CD8-positive, alpha-beta memory T cell (primary cell): Measurements from ENCODE around the gene APOL2. TPM values are rescaled to one million over a fixed set of nuclear protein-coding genes. Genes with fewer than 3 reads are reported as not detected.
A peak's percentile ranks its signal among the peaks of the same experiment; 100 is the strongest.
"Not testable (repeated sequence)": the region's sequence is repeated elsewhere in the genome, so short reads cannot be mapped to it uniquely, and the experiment has no call there.

Experiments
- CTCF ChIA-PET: fragments of 350-600 bp; sonication (Branson Sonifier 250); formaldehyde crosslinking; loops from one replicate; lab custom pipeline; 2021; ENCODE audit warnings: antibody characterized with exemption; lab: Charles Lee
- POLR2A ChIA-PET: fragments of 350-600 bp; sonication (Branson Sonifier 250); formaldehyde crosslinking; loops from one replicate; lab custom pipeline; 2021; ENCODE audit warnings: antibody characterized with exemption; lab: Charles Lee
- DNase-seq, 5 donors: peaks; one replicate each; pipeline versions ENCODE4 v3.0.0 to v3.0.0-alpha.2; 2020 to 2022; ENCODE audit warnings: mixed read lengths in 1 of 5
- H3K27ac ChIP-seq: one replicate; pipeline ENCODE4 v1.7.0; 2013; ENCODE audit warnings: low read depth, mild to moderate bottlenecking, low read length, moderate library complexity
- H3K27me3 ChIP-seq: 2 replicates; pipeline ENCODE4 v1.7.0; 2013; ENCODE audit warnings: low read length, mild to moderate bottlenecking; ENCODE audit not compliant: insufficient read depth, poor library complexity, severe bottlenecking
- H3K36me3 ChIP-seq: 2 replicates; pipeline ENCODE4 v1.7.0; 2013; ENCODE audit warnings: mild to moderate bottlenecking, low read length, moderate library complexity; ENCODE audit not compliant: insufficient read depth
- H3K4me1 ChIP-seq: 2 replicates; pipeline ENCODE4 v1.7.0; 2013; ENCODE audit warnings: mild to moderate bottlenecking, low read length, moderate library complexity; ENCODE audit not compliant: insufficient read depth
- H3K4me3 ChIP-seq: 2 replicates; pipeline ENCODE4 v1.7.0; 2013; ENCODE audit warnings: mild to moderate bottlenecking, low read length
- H3K9me3 ChIP-seq: 2 replicates; pipeline ENCODE4 v1.7.0; 2013; ENCODE audit warnings: mild to moderate bottlenecking, low read length
- H3K27ac Mint-ChIP-seq, 8 donors: one replicate each; pipeline ENCODE4 v1.8.0; 2020 to 2021; ENCODE audit warnings: mixed read lengths in 8 of 8, mild to moderate bottlenecking in 6 of 8, inconsistent platforms in 3 of 8, moderate library complexity in 3 of 8
- H3K27me3 Mint-ChIP-seq, 2 donors: one replicate each; pipeline ENCODE4 v1.8.0; 2020 to 2021; ENCODE audit warnings: mixed read lengths in 2 of 2, mild to moderate bottlenecking in 1 of 2, moderate library complexity in 1 of 2
- H3K36me3 Mint-ChIP-seq, 3 donors: one replicate each; pipeline ENCODE4 v1.8.0; 2020 to 2021; ENCODE audit warnings: mixed read lengths in 3 of 3, inconsistent platforms in 1 of 3, mild to moderate bottlenecking in 1 of 3
- H3K4me1 Mint-ChIP-seq, 3 donors: one replicate each; pipeline ENCODE4 v1.8.0; 2020 to 2021; ENCODE audit warnings: mixed read lengths in 3 of 3, inconsistent platforms in 1 of 3, mild to moderate bottlenecking in 1 of 3
- H3K4me3 Mint-ChIP-seq, 7 donors: one replicate each; pipeline ENCODE4 v1.8.0; 2020 to 2021; ENCODE audit warnings: mixed read lengths in 7 of 7, mild to moderate bottlenecking in 6 of 7, moderate library complexity in 4 of 7, inconsistent platforms in 2 of 7
- H3K9me3 Mint-ChIP-seq, 5 donors: one replicate each; pipeline ENCODE4 v1.8.0; 2020 to 2022; ENCODE audit warnings: mixed read lengths in 5 of 5, mild to moderate bottlenecking in 3 of 5, moderate library complexity in 2 of 5, inconsistent platforms in 1 of 5
- polyA plus RNA-seq: library from polyadenylated mRNA; unstranded; fragments of 300-500 nt; fragmentation: Illumina TruSeq; gene quantifications from one replicate; pipeline ENCODE4 v1.2.3, GENCODE V29; 2021
- total RNA-seq, 2 experiments: library from RNA; stranded (reverse); gene quantifications; one replicate each; pipeline ENCODE4 v1.2.3, GENCODE V29; 2021

Gene APOL2
- total and polyA plus RNA-seq, 3 experiments from 2014 or later, result 27.1 to 62.8 (median 59.0) TPM

GRCh38 chr22:36271951-36272350 lies 32.6 kb upstream of the APOL2 start:
- POLR2A ChIA-PET, H3K27ac Mint-ChIP-seq: not testable (repeated sequence)

GRCh38 chr22:36271231-36271630 lies 31.9 kb upstream of the APOL2 start:
- H3K4me1 Mint-ChIP-seq, H3K4me3 Mint-ChIP-seq, H3K9me3 ChIP-seq, H3K27ac ChIP-seq, CTCF ChIA-PET, H3K36me3 ChIP-seq, H3K4me1 ChIP-seq, H3K27me3 ChIP-seq, DNase-seq, H3K27me3 Mint-ChIP-seq, H3K9me3 Mint-ChIP-seq, H3K27ac Mint-ChIP-seq, H3K4me3 ChIP-seq: not testable (repeated sequence)
- peaks cover 0 to 18% (median 0%) of the 10 kb centered on the region in 3 donors for H3K36me3 Mint-ChIP-seq
- POLR2A ChIA-PET, result interaction anchor here (0.6 kb wide), 1 partner anchor 221 kb away, joined by 16 read pairs; no protein-coding TSS in a partner anchor

More at GRCh38 chr22:36271951-36272350, 32.6 kb upstream of the APOL2 start:
- not testable (repeated sequence) for H3K4me3 Mint-ChIP-seq, H3K27ac ChIP-seq, H3K9me3 ChIP-seq, H3K9me3 Mint-ChIP-seq, H3K4me3 ChIP-seq, H3K27me3 ChIP-seq, H3K4me1 Mint-ChIP-seq, H3K27me3 Mint-ChIP-seq, H3K36me3 ChIP-seq, H3K4me1 ChIP-seq, DNase-seq
- CTCF ChIA-PET, result interaction anchor here (1.4 kb wide), 1 partner anchor 15 kb away, joined by 4 read pairs; no protein-coding TSS in a partner anchor
- H3K36me3 Mint-ChIP-seq, result peaks cover 0 to 14% (median 0%) of the 10 kb centered on the region in 3 donors

- H3K27me3 ChIP-seq, result no peaks in the 10 kb centered on the region
- ChIA-PET CTCF (interaction anchor here (4.2 kb wide), 1 partner anchor 9 kb away, joined by 16 read pairs; no protein-coding TSS in a partner anchor), POLR2A (no interaction called here)
- H3K4me3 ChIP-seq, result no peak overlapping the region
- Mint-ChIP-seq H3K36me3 (peaks cover 0 to 48% (median 10%) of the 10 kb centered on the region in 3 donors), H3K27me3 (peaks cover 0 to 5% of the 10 kb centered on the region in 2 donors), H3K9me3 (no peaks in the 10 kb centered on the region), H3K4me3 (no peak overlapping the region), H3K4me1 (peaks cover 0 to 4% (median 0%) of the 10 kb centered on the region in 3 donors), H3K27ac (peak overlapping the region in 2 of 8 donors; percentile 37 to 61)
- H3K9me3 ChIP-seq, result no peaks in the 10 kb centered on the region
- peaks cover 5% of the 10 kb centered on the region for H3K36me3 ChIP-seq
- no peak overlapping the region for H3K27ac ChIP-seq
- H3K4me1 ChIP-seq, result no peaks in the 10 kb centered on the region
- no peak for DNase-seq
These were observed 28.7 kb upstream of the APOL2 start for GRCh38 chr22:36267896-36268485.

GRCh38 chr22:36267058-36267457 lies 27.7 kb upstream of the APOL2 start:
- H3K36me3 Mint-ChIP-seq, result peaks cover 0 to 58% (median 10%) of the 10 kb centered on the region in 3 donors
- POLR2A ChIA-PET, result interaction anchor here (0.7 kb wide), 1 partner anchor 14 kb away, joined by 7 read pairs; no protein-coding TSS in a partner anchor

GRCh38 chr22:36263886-36264664 lies 24.7 kb upstream of the APOL2 start:
- Mint-ChIP-seq H3K27ac (peak overlapping the region in 1 of 8 donors; percentile 38), H3K36me3 (peaks cover 4 to 87% (median 15%) of the 10 kb centered on the region in 3 donors), H3K4me1 (peaks cover 6 to 12% (median 10%) of the 10 kb centered on the region in 3 donors)
- H3K9me3 Mint-ChIP-seq, H3K9me3 ChIP-seq, H3K4me1 ChIP-seq, DNase-seq, H3K27me3 ChIP-seq, H3K4me3 ChIP-seq, H3K27ac ChIP-seq, H3K4me3 Mint-ChIP-seq, H3K27me3 Mint-ChIP-seq, POLR2A ChIA-PET: not testable (repeated sequence)
- peaks cover 29% of the 10 kb centered on the region for H3K36me3 ChIP-seq
- CTCF ChIA-PET, result interaction anchor here (1.6 to 4.2 kb wide), 2 partner anchors 13 to 24 kb away, joined by 3 to 16 read pairs; no protein-coding TSS in a partner anchor

More at GRCh38 chr22:36267058-36267457, 27.7 kb upstream of the APOL2 start:
- H3K4me3 ChIP-seq, result no peak overlapping the region
- no peak overlapping the region for H3K27ac ChIP-seq
- H3K9me3 Mint-ChIP-seq, result no peaks in the 10 kb centered on the region
- CTCF ChIA-PET, result interaction anchor here (4.2 kb wide), 1 partner anchor 10 kb away, joined by 16 read pairs; no protein-coding TSS in a partner anchor
- H3K36me3 ChIP-seq, result peaks cover 10% of the 10 kb centered on the region
- H3K4me1 Mint-ChIP-seq, result peaks cover 0 to 4% (median 0%) of the 10 kb centered on the region in 3 donors
- no peaks in the 10 kb centered on the region for H3K27me3 ChIP-seq
- H3K27ac Mint-ChIP-seq, result no peak overlapping the region
- H3K27me3 Mint-ChIP-seq, result peaks cover 0 to 4% of the 10 kb centered on the region in 2 donors
- DNase-seq, result no peak
- no peak overlapping the region for H3K4me3 Mint-ChIP-seq
- H3K9me3 ChIP-seq, result no peaks in the 10 kb centered on the region
- no peaks in the 10 kb centered on the region for H3K4me1 ChIP-seq

GRCh38 chr22:36263216-36263673 lies 23.9 kb upstream of the APOL2 start:
- H3K4me1 Mint-ChIP-seq, result peaks cover 15 to 21% (median 18%) of the 10 kb centered on the region in 3 donors
- DNase-seq, H3K27me3 ChIP-seq, CTCF ChIA-PET, H3K27ac ChIP-seq, H3K4me3 Mint-ChIP-seq, H3K27me3 Mint-ChIP-seq, H3K9me3 ChIP-seq, H3K4me3 ChIP-seq, H3K9me3 Mint-ChIP-seq, POLR2A ChIA-PET: not testable (repeated sequence)
- Histone ChIP-seq H3K4me1 (peaks cover 13% of the 10 kb centered on the region), H3K36me3 (peaks cover 31% of the 10 kb centered on the region)
- H3K36me3 Mint-ChIP-seq, result peaks cover 4 to 92% (median 15%) of the 10 kb centered on the region in 3 donors
- peak overlapping the region in 1 of 8 donors; percentile 21 for H3K27ac Mint-ChIP-seq

- H3K27ac ChIP-seq, H3K4me3 Mint-ChIP-seq, H3K27me3 ChIP-seq, DNase-seq, H3K9me3 ChIP-seq, H3K9me3 Mint-ChIP-seq, POLR2A ChIA-PET, H3K27me3 Mint-ChIP-seq, H3K4me3 ChIP-seq: not testable (repeated sequence)
- peak overlapping the region in 2 of 8 donors; percentile 44 to 77 for H3K27ac Mint-ChIP-seq
- Histone ChIP-seq H3K36me3 (peaks cover 31% of the 10 kb centered on the region), H3K4me1 (peaks cover 18% of the 10 kb centered on the region)
- peaks cover 21 to 27% (median 25%) of the 10 kb centered on the region in 3 donors for H3K4me1 Mint-ChIP-seq
- CTCF ChIA-PET, result interaction anchor here (1.3 kb wide), 1 partner anchor 16 kb away, joined by 4 read pairs; no protein-coding TSS in a partner anchor
- peaks cover 4 to 93% (median 15%) of the 10 kb centered on the region in 3 donors for H3K36me3 Mint-ChIP-seq
These were observed 23.0 kb upstream of the APOL2 start for GRCh38 chr22:36262307-36262706.
